Measurements from ENCODE around the gene MTHFR.

The MTHFR gene

GRCh38 chr1:11805422-11806306 lies at the start of gene MTHFR, which contains the start of gene CLCN6:
Gene MTHFR (minus strand): TSS chr1:11805964. CDS start chr1:11803116, 2,848 bp downstream.
Gene CLCN6 (plus strand): TSS chr1:11806191. CDS start chr1:11806263, 72 bp downstream.
- DNase-seq: peak; percentile 97

GRCh38 chr1:11855430-11855829 lies 49.7 kb upstream of the MTHFR start:
- DNase-seq: no peak

GRCh38 chr1:11854519-11854918 lies 48.8 kb upstream of the MTHFR start:
- DNase-seq: no peak

- DNase-seq: no peak
Measured at GRCh38 chr1:11851180-11851579, 45.4 kb upstream of the MTHFR start.

GRCh38 chr1:11850156-11850555 lies 44.4 kb upstream of the MTHFR start:
- no peak for DNase-seq

GRCh38 chr1:11848373-11848700 lies 42.6 kb upstream of the MTHFR start:
- no peak for DNase-seq

- DNase-seq: no peak
Measured at GRCh38 chr1:11847667-11848372, 42.1 kb upstream of the MTHFR start, which contains the start of gene NPPA. Gene NPPA (minus strand): TSS chr1:11847783. CDS start chr1:11847684, 99 bp downstream.

GRCh38 chr1:11845641-11846335 lies 40.0 kb upstream of the MTHFR start:
- DNase-seq: no peak

GRCh38 chr1:11842154-11843041 lies 36.6 kb upstream of the MTHFR start:
- no peak for DNase-seq

GRCh38 chr1:11841245-11842153 lies 35.7 kb upstream of the MTHFR start:
- DNase-seq: no peak

- no peak for DNase-seq
Measured at GRCh38 chr1:11839727-11840705, 34.3 kb upstream of the MTHFR start.

- DNase-seq: peak; percentile 64 to 73
Measured at GRCh38 chr1:11838349-11839272, 32.8 kb upstream of the MTHFR start.

GRCh38 chr1:11837767-11838348 lies 32.1 kb upstream of the MTHFR start:
- DNase-seq: no peak

GRCh38 chr1:11836955-11837766 lies 31.4 kb upstream of the MTHFR start:
- no peak for DNase-seq

GRCh38 chr1:11835441-11836225 lies 29.9 kb upstream of the MTHFR start:
- no peak for DNase-seq

GRCh38 chr1:11833900-11834299 lies 28.1 kb upstream of the MTHFR start:
- DNase-seq: no peak

- DNase-seq: no peak
Measured at GRCh38 chr1:11833497-11833896, 27.7 kb upstream of the MTHFR start.
